ENCODE results near the gene TMEM80.

TMEM80 gene

DNA sequence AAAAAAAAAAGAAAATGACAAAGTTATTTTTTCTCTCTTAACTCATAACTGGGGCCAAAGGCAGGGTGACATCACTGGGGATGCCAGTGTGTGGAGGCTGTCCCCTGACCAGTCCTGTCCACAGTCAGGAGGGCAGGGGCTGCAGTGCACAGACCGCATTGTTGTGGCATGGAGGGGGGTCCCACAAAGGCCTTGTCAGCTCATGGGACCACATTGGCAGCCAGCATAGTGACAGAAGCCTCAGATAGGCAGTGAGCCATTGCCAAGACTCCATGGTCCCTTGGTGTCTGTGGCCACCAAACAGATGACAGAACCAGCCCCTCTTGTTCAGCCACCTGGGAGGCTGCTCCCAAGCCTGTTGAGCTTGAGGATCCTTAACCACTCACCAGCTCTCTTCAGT lies 4.1 kb downstream of the TMEM80 start:
- no peak for DNase-seq (ENCODE audit: low read depth)

- no peak for DNase-seq (ENCODE audit: low read depth)
These were observed 6.3 kb downstream of the TMEM80 start for GRCh38 chr11:701741-702461.

GRCh38 chr11:702462-703461 lies 7.1 kb downstream of the TMEM80 start:
- no peak for DNase-seq (ENCODE audit: low read depth)

DNA sequence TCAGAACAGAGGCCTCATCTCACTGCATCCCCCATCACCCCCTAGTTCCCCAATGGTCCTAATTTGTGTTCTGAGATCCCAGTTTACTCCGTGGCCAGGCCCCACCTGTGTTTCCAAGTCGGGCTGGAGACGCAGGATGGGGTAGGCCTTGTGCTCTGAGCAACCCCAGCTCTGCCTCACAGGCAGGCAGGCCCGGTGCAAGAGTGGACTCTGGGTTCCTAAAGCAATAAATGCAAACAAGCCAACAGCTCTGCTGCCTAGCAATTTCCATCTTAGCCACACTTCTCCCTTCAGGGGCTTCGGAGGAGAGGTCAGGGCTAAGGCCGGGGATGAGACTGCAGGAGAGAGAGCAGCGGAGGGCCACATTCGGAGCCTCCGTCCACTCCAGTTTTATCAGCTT lies 7.9 kb downstream of the TMEM80 start:
- no peak for DNase-seq (ENCODE audit: low read depth)

GRCh38 chr11:704228-704674 lies 8.6 kb downstream of the TMEM80 start:
- no peak for DNase-seq (ENCODE audit: low read depth)

- DNase-seq (ENCODE audit: low read depth), result no peak
These were observed 9.4 kb downstream of the TMEM80 start for GRCh38 chr11:704781-705645.

DNA sequence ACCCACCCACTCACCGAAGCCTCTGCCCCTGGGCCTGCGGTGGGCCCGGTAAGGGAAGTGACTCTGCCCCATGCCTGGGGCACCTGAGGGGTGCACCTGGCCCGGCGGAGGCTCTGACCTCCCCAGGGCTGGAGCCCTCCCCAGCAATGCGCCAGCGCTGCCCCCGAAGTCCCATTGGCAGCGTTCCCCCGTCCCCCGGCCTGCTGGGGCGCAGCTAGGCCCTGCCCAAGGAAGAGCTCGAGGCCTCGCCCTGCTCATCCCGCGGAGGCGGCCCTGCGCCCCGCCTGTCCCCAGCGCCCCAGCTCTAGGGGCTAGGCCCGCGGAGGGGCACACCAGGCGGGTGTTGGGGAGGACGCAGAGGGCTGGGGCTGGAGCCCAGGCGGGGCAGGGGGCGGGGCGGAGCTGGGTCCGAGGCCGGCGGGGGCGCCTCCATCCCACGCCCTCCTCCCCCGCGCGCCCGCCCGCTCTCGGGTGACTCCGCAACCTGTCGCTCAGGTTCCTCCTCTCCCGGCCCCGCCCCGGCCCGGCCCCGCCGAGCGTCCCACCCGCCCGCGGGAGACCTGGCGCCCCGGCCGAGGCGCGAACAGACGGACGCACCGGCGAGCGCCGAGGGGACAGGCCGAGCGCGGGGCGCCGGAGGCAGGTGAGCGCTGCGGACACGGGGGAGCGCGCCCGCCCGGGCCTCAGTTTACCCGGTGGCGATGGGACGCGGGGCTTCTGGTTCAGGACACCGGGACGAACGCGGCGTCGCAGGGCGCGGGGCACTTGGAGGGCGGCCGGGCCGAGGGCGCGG lies 10.2 kb downstream of the TMEM80 start, which contains the start of gene EPS8L2:
Gene EPS8L2, plus strand, starts transcription at position 586 of the 793 bp plus-strand sequence. CDS start 3,177 bp downstream, outside the sequence.
- no peak for DNase-seq (ENCODE audit: low read depth)

GRCh38 chr11:706439-706956 lies 10.9 kb downstream of the TMEM80 start:
- no peak for DNase-seq (ENCODE audit: low read depth)

DNA sequence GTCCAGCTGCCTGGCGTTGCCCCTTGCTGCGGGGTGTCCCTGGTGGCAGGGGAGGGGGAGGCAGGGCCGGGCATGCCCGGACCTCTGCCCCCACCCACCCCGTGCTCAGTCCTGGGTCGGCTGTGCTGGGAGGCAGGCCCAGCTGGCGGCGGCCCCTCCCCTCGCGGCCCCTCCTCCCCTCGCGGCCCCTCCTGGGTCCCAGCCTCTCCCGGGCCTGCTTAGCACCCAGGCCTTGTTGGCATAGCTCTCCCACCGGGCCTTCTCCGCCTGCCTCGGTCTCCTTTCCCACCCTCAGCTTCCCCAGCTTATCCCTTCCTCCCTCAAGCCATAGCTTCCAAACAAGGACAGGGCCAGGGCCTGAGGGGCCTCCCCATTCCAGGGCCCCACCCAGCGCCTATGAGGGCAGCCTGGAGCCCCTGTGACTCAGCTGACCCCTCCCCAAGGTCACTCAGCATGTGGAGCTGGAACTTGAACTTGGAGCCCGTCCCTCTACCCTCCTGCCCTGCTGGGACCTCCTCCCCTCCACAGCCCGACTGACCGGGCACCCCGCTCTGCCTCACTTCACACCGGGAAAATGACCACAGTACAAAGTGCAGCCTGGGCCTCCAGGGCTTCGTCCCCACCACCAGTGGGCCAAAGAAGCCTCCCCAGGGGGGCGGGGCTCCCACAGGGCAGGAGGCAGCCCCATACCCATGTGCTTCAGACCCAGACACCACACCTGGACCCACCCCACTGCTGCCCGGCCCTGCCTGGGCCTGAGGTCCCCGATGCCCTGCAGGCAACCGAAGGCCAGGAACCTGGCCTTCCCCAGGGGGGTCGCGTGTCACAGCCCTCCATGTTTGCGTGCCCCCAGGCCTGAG lies 11.6 kb downstream of the TMEM80 start:
- no peak for DNase-seq (ENCODE audit: low read depth)

- DNase-seq (ENCODE audit: low read depth), result no peak
These were observed 12.3 kb downstream of the TMEM80 start for GRCh38 chr11:707817-708420.

DNA sequence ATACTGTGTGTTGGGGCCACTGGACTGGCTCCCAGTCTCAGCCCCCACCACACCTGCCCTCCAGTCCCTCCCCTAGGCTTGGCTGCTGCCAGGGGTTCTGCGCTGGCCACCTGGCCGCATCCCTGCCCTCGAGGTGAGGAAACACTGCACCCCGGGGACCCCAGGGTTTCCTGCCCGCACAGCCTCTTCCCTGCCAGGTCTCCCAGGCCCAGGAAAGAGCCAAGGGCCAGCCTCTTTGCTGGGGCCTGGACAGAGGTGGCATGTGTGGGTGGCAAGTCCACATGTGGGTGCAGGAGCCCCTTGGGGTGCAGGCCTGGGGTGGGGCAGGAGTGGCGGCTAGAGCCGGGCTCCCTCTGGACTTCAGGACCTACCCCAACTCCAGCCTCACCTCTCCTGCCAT lies 12.9 kb downstream of the TMEM80 start:
- no peak for DNase-seq (ENCODE audit: low read depth)

DNA sequence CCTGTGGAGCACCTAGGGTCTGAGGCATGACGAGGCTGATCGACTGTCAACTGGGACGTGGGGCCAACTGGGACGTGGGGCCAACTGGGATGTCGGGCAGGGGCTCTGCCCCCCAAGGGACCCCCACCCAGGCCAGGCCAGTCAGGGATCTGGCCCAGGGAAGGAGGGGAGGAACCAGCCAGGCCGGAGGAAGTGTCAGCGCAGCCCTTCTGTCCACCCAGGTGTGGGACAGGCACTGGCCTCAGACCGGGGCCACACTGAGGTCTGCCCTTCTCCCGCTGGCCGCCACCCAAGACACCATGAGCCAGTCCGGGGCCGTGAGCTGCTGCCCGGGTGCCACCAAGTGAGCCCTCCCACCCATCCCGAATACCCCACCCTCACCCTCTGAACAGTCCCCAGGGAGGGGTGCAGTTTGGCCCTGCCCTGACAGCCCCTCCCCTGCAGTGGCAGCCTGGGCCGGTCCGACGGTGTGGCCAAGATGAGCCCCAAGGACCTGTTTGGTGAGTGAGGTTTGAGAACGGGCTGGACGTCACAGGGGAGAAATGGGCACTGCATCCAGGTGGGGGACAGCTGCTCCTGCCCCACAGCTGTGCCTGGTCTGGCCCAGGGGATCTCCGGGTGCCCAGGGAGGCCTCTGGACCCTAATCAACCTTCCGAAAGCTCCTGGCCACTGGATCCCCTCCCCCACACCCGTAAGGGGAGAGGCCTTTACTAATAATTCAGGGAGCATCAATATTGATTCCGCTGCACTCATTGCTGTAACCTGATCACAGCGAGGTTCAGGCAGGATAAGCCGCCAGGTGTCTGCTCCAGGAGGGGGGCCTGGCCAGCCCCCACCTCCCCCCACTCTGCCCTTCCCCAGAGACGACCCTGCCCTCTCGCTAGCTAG lies 13.7 kb downstream of the TMEM80 start:
- no peak for DNase-seq (ENCODE audit: low read depth)

DNA sequence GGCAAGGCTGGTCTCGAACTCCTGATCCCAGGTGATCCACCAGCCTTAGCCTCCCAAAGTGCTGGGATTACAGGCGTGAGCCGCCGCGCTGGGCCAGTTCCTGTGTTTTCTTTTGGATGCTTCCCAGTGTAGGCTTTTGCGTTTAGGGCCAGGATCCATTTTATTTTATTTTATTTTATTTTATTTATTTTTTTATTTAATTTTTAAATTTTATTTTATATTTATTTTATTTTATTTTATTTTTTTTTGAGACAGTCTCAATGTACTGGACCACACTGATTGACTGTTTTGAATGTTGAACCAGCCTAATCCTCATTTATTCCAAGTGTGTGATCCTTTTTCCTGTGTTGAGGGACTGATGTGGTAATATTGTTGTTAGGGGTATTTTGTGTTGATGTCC lies 18.8 kb downstream of the TMEM80 start:
- DNase-seq (ENCODE audit: low read depth), result no peak

DNA sequence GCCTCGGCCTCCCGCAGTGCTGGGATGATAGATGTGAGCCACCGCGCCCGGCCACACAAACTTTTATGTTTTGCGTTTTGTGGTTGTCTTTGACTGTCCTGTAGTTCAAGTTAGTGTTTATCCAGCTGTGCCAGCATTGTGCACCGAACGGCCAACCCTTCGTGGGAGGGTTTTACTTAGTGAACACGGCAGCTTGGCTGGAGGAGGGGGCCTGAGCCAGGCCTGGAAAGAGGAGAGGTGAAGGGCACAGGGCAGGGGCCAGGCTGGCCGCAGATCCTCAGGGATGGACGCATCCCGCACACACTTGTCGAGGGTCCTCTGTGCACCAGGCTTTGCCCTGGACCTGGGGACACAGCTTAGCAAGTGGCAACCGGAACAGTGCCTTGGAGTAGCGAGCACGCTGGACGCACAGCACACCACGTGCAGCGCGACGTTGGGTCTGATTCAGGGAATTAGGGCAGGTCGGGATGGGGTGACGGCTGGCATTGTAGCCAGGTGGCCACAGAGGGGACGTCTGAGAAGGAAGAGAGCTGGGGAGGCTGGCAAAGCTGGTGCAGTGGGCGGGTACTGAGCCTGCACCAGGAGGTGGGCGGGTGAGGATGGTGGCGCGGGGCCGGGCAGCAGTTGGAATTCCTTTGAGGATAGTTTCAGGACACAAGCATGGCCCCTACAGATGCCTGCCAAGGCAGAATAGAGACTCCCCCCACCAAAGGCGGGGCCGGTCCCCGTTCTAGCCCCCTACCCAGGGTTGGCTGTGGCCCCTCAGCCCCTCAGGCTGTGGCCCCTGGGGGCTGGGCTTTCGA lies 23.8 kb downstream of the TMEM80 start:
- DNase-seq (ENCODE audit: low read depth), result no peak

- no peak for DNase-seq (ENCODE audit: low read depth)
These were observed 24.5 kb downstream of the TMEM80 start for GRCh38 chr11:720017-720641.

- DNase-seq (ENCODE audit: low read depth), result no peak
These were observed 25.1 kb downstream of the TMEM80 start for GRCh38 chr11:720642-721246.

Data from stimulated activated CD8-positive, alpha-beta memory T cell treated with anti-CD3 and anti-CD28 coated beads, Interleukin-4, amount 100 ng/mL, for 24 hours (primary cell).